Measurements from ENCODE around the gene PTPRD. TPM values are rescaled to one million over a fixed set of nuclear protein-coding genes. Genes with fewer than 3 reads are reported as not detected.
A peak's percentile ranks its signal among the peaks of the same experiment; 100 is the strongest.
"Not testable (repeated sequence)": the region's sequence is repeated elsewhere in the genome, so short reads cannot be mapped to it uniquely, and the experiment has no call there.

PTPRD gene
- total RNA-seq, 1 experiment from 2014 or later: 69.6 TPM

- TF ChIP-seq NFATC4 (CRISPR knock-in tag; IDR thresholded peaks at IDR 0.05) (no peak), ETV6 (CRISPR knock-in tag; IDR thresholded peaks at IDR 0.05) (no peak), TEAD4 (CRISPR knock-in tag; IDR thresholded peaks at IDR 0.05) (no peak)
These were observed 241.0 kb downstream of the PTPRD start (continued) for GRCh38 chr9:10371824-10372223.

- Mint-ChIP-seq H3K4me3 (no peak overlapping the region), H3K36me3 (no peaks in the 10 kb centered on the region), H3K9me3 (no peaks in the 10 kb centered on the region), H3K27me3 (ENCODE audit: low read depth) (no peaks in the 10 kb centered on the region), H3K27ac (no peak overlapping the region), H3K4me1 (peaks cover under 1% of the 10 kb centered on the region)
- ATAC-seq (peak; percentile 95), DNase-seq (ENCODE audit: low spot score) (no peak)
- TF ChIP-seq MAX (CRISPR knock-in tag; IDR thresholded peaks at IDR 0.05) (no peak), NR3C1 (CRISPR knock-in tag; conservative IDR thresholded peaks at IDR 0.05; ENCODE audit: low read depth) (no peak), CTCF (IDR thresholded peaks at IDR 0.05) (0 out of 2 replicates have a peak, but pooled peaks have one; percentile 50)
- POLR2A ChIA-PET: no interaction called here
- CTCF ChIA-PET: no interaction called here
These were observed 246.5 kb downstream of the PTPRD start for GRCh38 chr9:10366171-10366779.

- Mint-ChIP-seq H3K4me3 (no peak overlapping the region), H3K27ac (no peak overlapping the region), H3K4me1 (peaks cover 8% of the 10 kb centered on the region), H3K27me3 (ENCODE audit: low read depth) (no peaks in the 10 kb centered on the region), H3K9me3 (no peaks in the 10 kb centered on the region), H3K36me3 (no peaks in the 10 kb centered on the region)
- ChIA-PET POLR2A (no interaction called here), CTCF (no interaction called here)
- ATAC-seq (no peak), DNase-seq (ENCODE audit: low spot score) (no peak)
- TF ChIP-seq ZNF281 (CRISPR knock-in tag; IDR thresholded peaks at IDR 0.05) (no peak), ZNF263 (CRISPR knock-in tag; IDR thresholded peaks at IDR 0.05; ENCODE audit: low read depth) (no peak), MYBL2 (CRISPR knock-in tag; IDR thresholded peaks at IDR 0.05) (no peak), ZNF121 (CRISPR knock-in tag; IDR thresholded peaks at IDR 0.05) (no peak), GABPB1 (CRISPR knock-in tag; IDR thresholded peaks at IDR 0.05) (no peak), ATF1 (CRISPR knock-in tag; IDR thresholded peaks at IDR 0.05) (no peak), MAX (CRISPR knock-in tag; IDR thresholded peaks at IDR 0.05) (no peak), ZNF512 (CRISPR knock-in tag; IDR thresholded peaks at IDR 0.05; ENCODE audit: borderline replicate concordance) (no peak), NR3C1 (CRISPR knock-in tag; conservative IDR thresholded peaks at IDR 0.05; ENCODE audit: low read depth) (no peak)
These were observed 258.2 kb downstream of the PTPRD start for GRCh38 chr9:10354591-10354990.

- CTCF ChIA-PET; H3K27me3 Mint-ChIP-seq (ENCODE audit: low read depth); POLR2A ChIA-PET; H3K36me3 Mint-ChIP-seq; H3K4me3 Mint-ChIP-seq; DNase-seq (ENCODE audit: low spot score); H3K4me1 Mint-ChIP-seq; H3K27ac Mint-ChIP-seq; ATAC-seq: not testable (repeated sequence)
- peaks cover 16% of the 10 kb centered on the region for H3K9me3 Mint-ChIP-seq
These were observed 267.2 kb downstream of the PTPRD start for GRCh38 chr9:10345621-10346020.
